HG02610 (cell line): Measurements from ENCODE around the gene ACSS3.
"Not testable (repeated sequence)": the region's sequence is repeated elsewhere in the genome, so short reads cannot be mapped to it uniquely, and the experiment has no call there.

Experiments used
- ATAC-seq: cut with Tn5 transposase; IDR thresholded peaks from one replicate; pipeline ENCODE4 v1.9.1; 2021; ENCODE audit warnings: mild to moderate bottlenecking, moderate library complexity; ENCODE audit not compliant: unreplicated experiment

The ACSS3 gene

GRCh38 chr12:81077686-81078441 is at the start of gene ACSS3:
Gene ACSS3 (plus strand): TSS chr12:81078079. CDS start chr12:81078121, 42 bp downstream.
- no peak for ATAC-seq

GRCh38 chr12:81034926-81035325 is 43.0 kb upstream of the ACSS3 start:
- ATAC-seq: no peak

GRCh38 chr12:81039231-81039630 is 38.6 kb upstream of the ACSS3 start:
- ATAC-seq: no peak

GRCh38 chr12:81043979-81044740 is 33.7 kb upstream of the ACSS3 start:
- ATAC-seq: no peak

- ATAC-seq: not testable (repeated sequence)
Measured at GRCh38 chr12:81064971-81065370, 12.9 kb upstream of the ACSS3 start.

- no peak for ATAC-seq
Measured at GRCh38 chr12:81070846-81071245, 7.0 kb upstream of the ACSS3 start.

- ATAC-seq: no peak
Measured at GRCh38 chr12:81075539-81075938, 2.3 kb upstream of the ACSS3 start.

- no peak for ATAC-seq
Measured at GRCh38 chr12:81077329-81077685, 572 bp upstream of the ACSS3 start.

GRCh38 chr12:81078469-81079196 is 754 bp downstream of the ACSS3 start:
- no peak for ATAC-seq

- no peak for ATAC-seq
Measured at GRCh38 chr12:81079280-81080076, 1.6 kb downstream of the ACSS3 start.

GRCh38 chr12:81080431-81080983 is 2.6 kb downstream of the ACSS3 start:
- no peak for ATAC-seq

GRCh38 chr12:81081726-81082125 is 3.8 kb downstream of the ACSS3 start:
- ATAC-seq: no peak

GRCh38 chr12:81083018-81083417 is 5.1 kb downstream of the ACSS3 start:
- no peak for ATAC-seq

GRCh38 chr12:81083906-81084513 is 6.1 kb downstream of the ACSS3 start:
- no peak for ATAC-seq

GRCh38 chr12:81084811-81085350 is 7.0 kb downstream of the ACSS3 start:
- ATAC-seq: no peak

- ATAC-seq: no peak
Measured at GRCh38 chr12:81085832-81086231, 8.0 kb downstream of the ACSS3 start.

- ATAC-seq: no peak
Measured at GRCh38 chr12:81086342-81086741, 8.5 kb downstream of the ACSS3 start.

- ATAC-seq: no peak
Measured at GRCh38 chr12:81088221-81088620, 10.3 kb downstream of the ACSS3 start.

GRCh38 chr12:81089412-81089811 is 11.5 kb downstream of the ACSS3 start:
- ATAC-seq: no peak

GRCh38 chr12:81092053-81092452 is 14.2 kb downstream of the ACSS3 start:
- ATAC-seq: no peak
